Pancreas (tissue), 10 donors: ENCODE results near the gene BICD1. TPM values are rescaled to one million over a fixed set of nuclear protein-coding genes. Genes with fewer than 3 reads are reported as not detected.
A peak's percentile ranks its signal among the peaks of the same experiment; 100 is the strongest.

Experiments
- ATAC-seq, 4 donors: fragments of 200-7000 bp; cut with Tn5 transposase; one replicate each; pipeline versions ENCODE4 v1.8.0 to v1.9.1; 2020; ENCODE audit warnings: mild to moderate bottlenecking in 4 of 4, moderate library complexity in 4 of 4
- DNase-seq, 6 donors: peaks; one replicate each; pipeline ENCODE4 v3.0.0-alpha.2; 2020
- FAIRE-seq: peaks from 2 replicates; lab custom pipeline; 2012; peaks lifted over from hg19 to GRCh38; lab: Jason Lieb, UNC
- H3K27ac ChIP-seq, 4 donors: fragments of 200-600 bp; sonication (generic); 1 replicate in 3 of 4; 2 replicates in 1 of 4; pipeline versions ENCODE4 v1.5.0 to v1.8.0; 2020
- H3K27me3 ChIP-seq, 4 donors: fragments of 200-600 bp; one replicate each; pipeline ENCODE4 v1.8.0; 2021
- H3K36me3 ChIP-seq, 3 donors: fragments of 200-600 bp; sonication (generic) in 1 of 3; one replicate each; pipeline versions ENCODE4 v1.5.0 to v1.8.0; 2020 to 2021
- H3K4me1 ChIP-seq, 3 donors: fragments of 200-600 bp; one replicate each; pipeline ENCODE4 v1.8.0; 2021
- H3K4me3 ChIP-seq, 4 donors: fragments of 200-600 bp; sonication (generic) in 2 of 4; one replicate each; pipeline versions ENCODE4 v1.5.0 to v1.8.0; 2020 to 2021
- H3K9me3 ChIP-seq, 4 donors: fragments of 200-600 bp; one replicate each; pipeline ENCODE4 v1.8.0; 2021
- CTCF ChIP-seq, 4 donors: fragments of 200-600 bp; sonication (generic) in 3 of 4; IDR thresholded peaks; one replicate each; pipeline versions ENCODE4 v1.5.0 to v1.8.0; 2021; ENCODE audit warnings: antibody characterized with exemption in 4 of 4
- WGBS, 2 donors: extraction: QIAGEN DNeasy Blood & Tissue Kit; methylation state at CpG; one replicate each; pipeline ENCODE4 v1.1.7; 2013; 5-methylcytosine and 5-hydroxymethylcytosine counted together
- intact Hi-C, 3 donors: fragments of 100-400 bp; cut with DNase I; formaldehyde crosslinking; loops; one replicate each; pipeline versions ENCODE4 v1.11.1 to v1.14.2; 2022
- polyA plus RNA-seq, 2 donors: library from polyadenylated mRNA; stranded (reverse); fragments of 200-250 nt; gene quantifications; one replicate each; pipeline ENCODE4 v1.2.3, GENCODE V29; 2013
- total RNA-seq, 6 donors: library from RNA; stranded (reverse); fragmentation: NEBNext Ultra II Directional in 4 of 6; extraction: Animal tissue kit (Norgen Biotek cat#: 25700) in 4 of 6; gene quantifications; one replicate each; pipeline versions ENCODE4 v1.2.1 to v1.2.4, GENCODE V29; 2021 to 2023
- donor health status: healthy with polysubstance abuse.
- donor health status: DM: no; HTN: no; CAD: no; lungs with moderate emphysema.
- donor health status: DM: no; HTN: no; CAD: no.
- donor health status: control.
- donor health status: control.
- donor health status: Bipolar disorder and iron deficiency.
- donor health status: DM: yes; HTN: yes; CAD: no.
- donor health status: DM: no; HTN: no; CAD: no.
- donor health status: DM: no; HTN: no; CAD: no.
- donor health status: DM: yes; HTN: yes; CAD: no.

The BICD1 gene
- total and polyA plus RNA-seq, 8 donors, result 2.4 to 8.1 (median 3.4) TPM

GRCh38 chr12:32139064-32139421 lies 32.4 kb downstream of the BICD1 start:
- ATAC-seq, result peak in 2 of 4 donors; percentile 70 to 83
- Histone ChIP-seq H3K36me3 (no peaks in the 10 kb centered on the region), H3K27ac (no peak overlapping the region), H3K4me1 (no peaks in the 10 kb centered on the region), H3K27me3 (no peaks in the 10 kb centered on the region), H3K4me3 (no peak overlapping the region), H3K9me3 (no peaks in the 10 kb centered on the region)
- DNase-seq, result no peak
- FAIRE-seq, result no peak
- intact Hi-C loops, result no loop called here
- WGBS, 2 donors, result 41 to 46% methylated on average over 2 of the region's 2 CpGs
- TF ChIP-seq CTCF (IDR thresholded peaks at IDR 0.05), result no peak

- Histone ChIP-seq H3K27me3 (no peaks in the 10 kb centered on the region), H3K4me1 (no peaks in the 10 kb centered on the region), H3K27ac (no peak overlapping the region), H3K36me3 (no peaks in the 10 kb centered on the region), H3K4me3 (no peak overlapping the region), H3K9me3 (no peaks in the 10 kb centered on the region)
- intact Hi-C loops, result no loop called here
- DNase-seq, result no peak
- FAIRE-seq, result no peak
- no peak for TF ChIP-seq CTCF (IDR thresholded peaks at IDR 0.05)
- WGBS, 2 donors, result 91 to 93% methylated on average over 12 of the region's 12 CpGs
- no peak for ATAC-seq
These were observed 34.2 kb downstream of the BICD1 start for GRCh38 chr12:32140877-32141276.

GRCh38 chr12:32145096-32145495 lies 38.4 kb downstream of the BICD1 start:
- no peaks in the 10 kb centered on the region for H3K27me3 ChIP-seq
- no peak overlapping the region for H3K4me3 ChIP-seq
- no peaks in the 10 kb centered on the region for H3K9me3 ChIP-seq
- H3K27ac ChIP-seq, result no peak overlapping the region
- TF ChIP-seq CTCF (IDR thresholded peaks at IDR 0.05), result no peak
- no peak for ATAC-seq
- intact Hi-C loops, result no loop called here
- H3K36me3 ChIP-seq, result no peaks in the 10 kb centered on the region
- 50 to 81% methylated on average over 1 of the region's 1 CpG for WGBS, 2 donors
- no peaks in the 10 kb centered on the region for H3K4me1 ChIP-seq
- DNase-seq, result no peak
- no peak for FAIRE-seq

- no peaks in the 10 kb centered on the region for H3K36me3 ChIP-seq
- H3K4me3 ChIP-seq, result no peak overlapping the region
- no peaks in the 10 kb centered on the region for H3K9me3 ChIP-seq
- DNase-seq, result no peak
- TF ChIP-seq CTCF (IDR thresholded peaks at IDR 0.05), result no peak
- 70% methylated on average over 5 of the region's 5 CpGs for WGBS, 2 donors
- H3K27me3 ChIP-seq, result no peaks in the 10 kb centered on the region
- no peak for FAIRE-seq
- H3K4me1 ChIP-seq, result no peaks in the 10 kb centered on the region
- intact Hi-C loops, result no loop called here
- ATAC-seq, result no peak
- H3K27ac ChIP-seq, result no peak overlapping the region
These were observed 39.6 kb downstream of the BICD1 start for GRCh38 chr12:32146074-32146873.

- H3K36me3 ChIP-seq, result no peaks in the 10 kb centered on the region
- H3K4me3 ChIP-seq, result no peak overlapping the region
- FAIRE-seq (no peak), ATAC-seq (no peak), DNase-seq (no peak)
- no peak overlapping the region for H3K27ac ChIP-seq
- 87 to 94% methylated on average over 4 of the region's 4 CpGs for WGBS, 2 donors
- H3K4me1 ChIP-seq, result no peaks in the 10 kb centered on the region
- no peaks in the 10 kb centered on the region for H3K9me3 ChIP-seq
- TF ChIP-seq CTCF (IDR thresholded peaks at IDR 0.05), result no peak
- no peaks in the 10 kb centered on the region for H3K27me3 ChIP-seq
- intact Hi-C loops, result no loop called here
These were observed 41.7 kb downstream of the BICD1 start for GRCh38 chr12:32148372-32148771.
